HepG2 (cell line): ENCODE data around the gene POU6F1. TPM values are rescaled to one million over a fixed set of nuclear protein-coding genes. Genes with fewer than 3 reads are reported as not detected.

Source experiments
- AKAP8 ChIP-seq: sonication (generic); formaldehyde crosslinking; IDR thresholded peaks from 2 replicates; pipeline ENCODE4 v1.5.1; 2020; ENCODE audit warnings: mild to moderate bottlenecking, missing genetic modification reagents
- ARID2 ChIP-seq: sonication (generic); formaldehyde crosslinking; IDR thresholded peaks from 2 replicates; pipeline ENCODE4 v1.8.1; 2022; ENCODE audit warnings: mild to moderate bottlenecking, missing genetic modification reagents, borderline replicate concordance
- JUN ChIP-seq: sonication (generic); formaldehyde crosslinking; IDR thresholded peaks from 2 replicates; pipeline ENCODE4 v1.4.0; 2020; ENCODE audit warnings: mild to moderate bottlenecking, missing genetic modification reagents
- NFE2L2 ChIP-seq: fragments of 150-350 bp; IDR thresholded peaks from 2 replicates; pipeline ENCODE4 v1.6.1; 2014; ENCODE audit warnings: low read length
- NFRKB ChIP-seq: fragments of 450-650 bp; IDR thresholded peaks from 2 replicates; pipeline ENCODE4 v1.6.1; 2017
- PAF1 ChIP-seq: IDR thresholded peaks from 2 replicates; pipeline ENCODE4 v1.6.1; 2016; ENCODE audit warnings: missing genetic modification reagents, missing compliant biosample characterization
- PHB2 ChIP-seq: fragments of 450-650 bp; IDR thresholded peaks from 2 replicates; pipeline ENCODE4 v1.6.1; 2018; ENCODE audit not compliant: partially characterized antibody
- TAF1 ChIP-seq: sonication (generic); formaldehyde crosslinking; IDR thresholded peaks from 2 replicates; pipeline ENCODE4 v1.4.0; 2020; ENCODE audit warnings: missing genetic modification reagents
- TBP ChIP-seq: sonication (generic); formaldehyde crosslinking; IDR thresholded peaks from 2 replicates; pipeline ENCODE4 v1.5.0; 2020; ENCODE audit warnings: missing genetic modification reagents
- ZNF589 ChIP-seq: sonication (generic); formaldehyde crosslinking; conservative IDR thresholded peaks from 2 replicates; pipeline ENCODE4 v1.8.0; 2022; ENCODE audit warnings: mild to moderate bottlenecking, moderate library complexity, missing genetic modification reagents
- ZNF615 ChIP-seq: sonication (generic); formaldehyde crosslinking; IDR thresholded peaks from 2 replicates; pipeline ENCODE4 v1.5.0; 2020; ENCODE audit warnings: mild to moderate bottlenecking, missing genetic modification reagents, borderline replicate concordance
- ZNF737 ChIP-seq: sonication (generic); formaldehyde crosslinking; IDR thresholded peaks from 2 replicates; pipeline ENCODE4 v1.5.0; 2020; ENCODE audit warnings: missing genetic modification reagents, mild to moderate bottlenecking, borderline replicate concordance
- polyA plus RNA-seq, 8 experiments: library from polyadenylated mRNA; depleted of rRNA in 3 of 8; stranded (reverse) in 7 of 8; unstranded in 1 of 8; fragments of >200 nt; fragmentation: Illumina TruSeq in 4 of 8; extraction: Trizol in 4 of 8; gene quantifications; 2 replicates each; pipeline versions ENCODE4 v1.2.1 to v1.2.3, GENCODE V29; 2011 to 2016; ENCODE audit warnings: low read depth in 4 of 8, missing spikeins in 1 of 8, mixed read lengths in 1 of 8; ENCODE audit not compliant: insufficient read depth in 1 of 8
- total RNA-seq, 5 experiments: library from RNA; depleted of rRNA; stranded (reverse); fragments of >200 nt; fragmentation: Illumina TruSeq; extraction: Trizol; gene quantifications; 2 replicates each; pipeline ENCODE4 v1.2.3, GENCODE V29; 2016; ENCODE audit warnings: low read depth in 1 of 5
- TF ChIP-seq, protein P1 (sequence below): sonication (generic); formaldehyde crosslinking; conservative IDR thresholded peaks from 2 replicates; pipeline ENCODE4 v1.8.0; 2022; ENCODE audit warnings: mild to moderate bottlenecking, moderate library complexity, missing genetic modification reagents
- TF ChIP-seq, protein P2 (sequence below): IDR thresholded peaks from 2 replicates; pipeline ENCODE4 v1.6.1; 2016; ENCODE audit warnings: missing compliant biosample characterization, missing genetic modification reagents, borderline replicate concordance
- TF ChIP-seq, protein P3 (sequence below): sonication (generic); formaldehyde crosslinking; IDR thresholded peaks from 2 replicates; pipeline ENCODE4 v1.5.1; 2020; ENCODE audit warnings: mild to moderate bottlenecking, missing genetic modification reagents, moderate library complexity
- TF ChIP-seq, protein P4 (sequence below): sonication (generic); formaldehyde crosslinking; IDR thresholded peaks from 2 replicates; pipeline ENCODE4 v1.5.0; 2020; ENCODE audit warnings: missing genetic modification reagents, mild to moderate bottlenecking, borderline replicate concordance

POU6F1 gene
- total and polyA plus RNA-seq, 2 of the 13 experiments (the other 11 are each of a cell fraction or from before 2014, with no cell fraction given), result 0.48 to 0.51 TPM

DNA sequence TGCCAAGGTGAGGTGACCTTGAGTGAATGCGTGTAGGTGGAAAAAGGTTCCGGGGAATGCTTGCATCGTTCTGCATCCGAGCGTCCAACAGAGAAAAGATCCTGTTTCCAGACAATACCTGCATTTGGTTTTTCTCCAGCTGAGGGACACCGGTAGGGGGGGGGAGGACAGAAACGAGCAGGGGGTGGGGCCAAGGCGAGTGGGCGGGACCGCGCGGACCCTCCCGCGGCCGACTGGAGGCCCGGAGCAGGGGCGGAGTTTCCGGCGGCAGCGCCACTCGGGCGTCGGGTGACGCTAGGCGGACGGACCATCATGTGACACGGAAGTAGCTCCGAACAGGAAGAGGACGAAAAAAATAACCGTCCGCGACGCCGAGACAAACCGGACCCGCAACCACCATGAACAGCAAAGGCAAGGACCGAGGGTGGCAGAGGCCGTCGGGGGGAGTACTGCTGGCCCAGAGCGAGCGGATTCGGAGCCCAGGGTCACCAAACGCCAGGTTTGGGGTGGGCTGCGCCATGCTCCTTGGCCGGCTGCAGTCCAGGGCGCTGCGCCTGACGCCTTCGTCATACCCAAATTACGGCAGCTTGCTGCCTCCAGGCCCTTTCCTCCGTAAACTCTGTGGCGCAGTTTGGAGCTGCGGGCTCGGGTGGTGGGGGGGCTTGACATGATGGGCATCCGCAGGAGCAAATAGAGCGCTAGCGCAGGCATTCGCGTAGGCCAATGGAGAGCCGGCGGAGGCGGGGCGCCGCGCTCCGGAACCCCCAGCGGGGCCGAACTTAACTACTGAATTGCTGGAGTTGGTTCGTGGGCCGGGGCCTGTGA lies 20.9 kb upstream of the POU6F1 start, which contains the start of gene DAZAP2 (continued):
- TF ChIP-seq, protein P1, sequence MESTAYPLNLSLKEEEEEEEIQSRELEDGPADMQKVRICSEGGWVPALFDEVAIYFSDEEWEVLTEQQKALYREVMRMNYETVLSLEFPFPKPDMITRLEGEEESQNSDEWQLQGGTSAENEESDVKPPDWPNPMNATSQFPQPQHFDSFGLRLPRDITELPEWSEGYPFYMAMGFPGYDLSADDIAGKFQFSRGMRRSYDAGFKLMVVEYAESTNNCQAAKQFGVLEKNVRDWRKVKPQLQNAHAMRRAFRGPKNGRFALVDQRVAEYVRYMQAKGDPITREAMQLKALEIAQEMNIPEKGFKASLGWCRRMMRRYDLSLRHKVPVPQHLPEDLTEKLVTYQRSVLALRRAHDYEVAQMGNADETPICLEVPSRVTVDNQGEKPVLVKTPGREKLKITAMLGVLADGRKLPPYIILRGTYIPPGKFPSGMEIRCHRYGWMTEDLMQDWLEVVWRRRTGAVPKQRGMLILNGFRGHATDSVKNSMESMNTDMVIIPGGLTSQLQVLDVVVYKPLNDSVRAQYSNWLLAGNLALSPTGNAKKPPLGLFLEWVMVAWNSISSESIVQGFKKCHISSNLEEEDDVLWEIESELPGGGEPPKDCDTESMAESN, result peak; percentile 68; the same call in 1 of the 2 replicates
- TF ChIP-seq AKAP8 (CRISPR knock-in tag), result no peak
- TF ChIP-seq PAF1, result no peak
- TF ChIP-seq, protein P2, sequence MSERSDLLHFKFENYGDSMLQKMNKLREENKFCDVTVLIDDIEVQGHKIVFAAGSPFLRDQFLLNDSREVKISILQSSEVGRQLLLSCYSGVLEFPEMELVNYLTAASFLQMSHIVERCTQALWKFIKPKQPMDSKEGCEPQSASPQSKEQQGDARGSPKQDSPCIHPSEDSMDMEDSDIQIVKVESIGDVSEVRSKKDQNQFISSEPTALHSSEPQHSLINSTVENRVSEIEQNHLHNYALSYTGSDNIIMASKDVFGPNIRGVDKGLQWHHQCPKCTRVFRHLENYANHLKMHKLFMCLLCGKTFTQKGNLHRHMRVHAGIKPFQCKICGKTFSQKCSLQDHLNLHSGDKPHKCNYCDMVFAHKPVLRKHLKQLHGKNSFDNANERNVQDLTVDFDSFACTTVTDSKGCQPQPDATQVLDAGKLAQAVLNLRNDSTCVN (CRISPR knock-in tag), result no peak
- no peak for TF ChIP-seq NFE2L2
- no peak for TF ChIP-seq PHB2
- TF ChIP-seq ZNF615 (CRISPR knock-in tag), result no peak
- TF ChIP-seq TAF1 (CRISPR knock-in tag), result peak; percentile 86
- TF ChIP-seq ZNF737 (CRISPR knock-in tag), result no peak
- TF ChIP-seq, protein P3, sequence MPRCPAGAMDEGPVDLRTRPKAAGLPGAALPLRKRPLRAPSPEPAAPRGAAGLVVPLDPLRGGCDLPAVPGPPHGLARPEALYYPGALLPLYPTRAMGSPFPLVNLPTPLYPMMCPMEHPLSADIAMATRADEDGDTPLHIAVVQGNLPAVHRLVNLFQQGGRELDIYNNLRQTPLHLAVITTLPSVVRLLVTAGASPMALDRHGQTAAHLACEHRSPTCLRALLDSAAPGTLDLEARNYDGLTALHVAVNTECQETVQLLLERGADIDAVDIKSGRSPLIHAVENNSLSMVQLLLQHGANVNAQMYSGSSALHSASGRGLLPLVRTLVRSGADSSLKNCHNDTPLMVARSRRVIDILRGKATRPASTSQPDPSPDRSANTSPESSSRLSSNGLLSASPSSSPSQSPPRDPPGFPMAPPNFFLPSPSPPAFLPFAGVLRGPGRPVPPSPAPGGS (CRISPR knock-in tag), result no peak
- no peak for TF ChIP-seq TBP
- no peak for TF ChIP-seq NFRKB
- TF ChIP-seq, protein P4, sequence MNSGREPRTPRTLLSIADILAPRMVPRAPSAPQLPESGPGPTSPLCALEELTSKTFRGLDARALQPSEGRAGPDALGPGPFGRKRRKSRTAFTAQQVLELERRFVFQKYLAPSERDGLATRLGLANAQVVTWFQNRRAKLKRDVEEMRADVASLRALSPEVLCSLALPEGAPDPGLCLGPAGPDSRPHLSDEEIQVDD, result no peak
- no peak for TF ChIP-seq ZNF589 (CRISPR knock-in tag)
- TF ChIP-seq ARID2 (CRISPR knock-in tag), result no peak
- no peak for TF ChIP-seq JUN (CRISPR knock-in tag)
